K562 (cell line): ENCODE results near the gene LCA5. TPM values are rescaled to one million over a fixed set of nuclear protein-coding genes. Genes with fewer than 3 reads are reported as not detected.
A peak's percentile ranks its signal among the peaks of the same experiment; 100 is the strongest.

Source experiments
- ATAC-seq: fragments of 200-7000 bp; cut with Tn5 transposase; 3 replicates; pipeline ENCODE4 v1.9.1; 2020; ENCODE audit warnings: moderate library complexity
- BruUV-seq: library from RNA; stranded (reverse); fragments of 400-500 nt; replicated peaks from 2 replicates; lab custom pipeline; 2021; lab: Mats Ljungman, UMichigan
- CTCF ChIA-PET: fragments of 300-600 bp; formaldehyde crosslinking; extraction: SDS; loops from one replicate; lab custom pipeline; 2021; ENCODE audit warnings: low intra/inter-chr PET ratio; lab: Yijun Ruan, JAX
- POLR2A ChIA-PET: fragments of 300-600, 350-650 bp; sonication (Branson Sonifier 250); formaldehyde crosslinking; extraction: SDS; loops from one replicate; lab custom pipeline; 2021; ENCODE audit warnings: antibody characterized with exemption, inconsistent platforms; lab: Yijun Ruan, JAX
- DNase-seq, 4 experiments: peaks; one replicate each; pipeline versions ENCODE4 v3.0.0 to v3.0.0-alpha.2; 2011 to 2018; ENCODE audit warnings: low spot score in 3 of 4, mixed read lengths in 3 of 4; ENCODE audit errors: extremely low read depth in 1 of 4
- FAIRE-seq: peaks from 2 replicates; lab custom pipeline; 2011; peaks lifted over from hg19 to GRCh38; lab: Jason Lieb, UNC
- H2AFZ ChIP-seq: 2 replicates; pipeline ENCODE4 v1.6.0; 2011; ENCODE audit warnings: low read depth, low read length, control low read depth, inconsistent platforms
- H3K27ac ChIP-seq: fragments of 200-600 bp; 3 replicates; pipeline ENCODE4 v1.8.0; 2011; ENCODE audit warnings: low read depth, mild to moderate bottlenecking, control low read depth, inconsistent platforms, low read length, moderate library complexity, mixed read lengths; ENCODE audit errors: extremely low read depth
- H3K27me3 ChIP-seq, 2 experiments: fragments of 300-600 bp in 1 of 2; 2 replicates in 1 of 2; 3 replicates in 1 of 2; pipeline versions ENCODE4 v1.6.0 to v1.8.0; 2011; ENCODE audit warnings: inconsistent platforms in 2 of 2, low read length in 2 of 2, mild to moderate bottlenecking in 1 of 2, mixed read lengths in 1 of 2, moderate library complexity in 1 of 2; ENCODE audit not compliant: control insufficient read depth in 2 of 2, insufficient read depth in 2 of 2
- H3K36me3 ChIP-seq: fragments of 300-600 bp; 3 replicates; pipeline ENCODE4 v1.8.0; 2011; ENCODE audit warnings: mild to moderate bottlenecking, low read length, inconsistent platforms; ENCODE audit not compliant: control insufficient read depth, insufficient read depth
- H3K4me1 ChIP-seq, 2 experiments: fragments of 200-600 bp in 1 of 2; replicated peaks in 1 of 2; 2 replicates in 1 of 2; 3 replicates in 1 of 2; pipeline versions ENCODE4 v1.5.1 to v1.8.0; 2011; ENCODE audit warnings: inconsistent platforms in 2 of 2, low read length in 2 of 2, mild to moderate bottlenecking in 1 of 2, mixed read lengths in 1 of 2, moderate library complexity in 1 of 2; ENCODE audit not compliant: control insufficient read depth in 2 of 2, insufficient read depth in 2 of 2
- H3K4me2 ChIP-seq: 2 replicates; pipeline ENCODE4 v1.6.1; 2011; ENCODE audit warnings: low read length, control low read depth, inconsistent platforms, mixed read lengths; ENCODE audit not compliant: insufficient read depth
- H3K4me3 ChIP-seq: fragments of 200-600 bp; sonication (generic), shearing (Covaris generic); 2 replicates; pipeline ENCODE4 v1.5.1; 2016; ENCODE audit warnings: control low read depth, inconsistent platforms
- H3K79me2 ChIP-seq: fragments of 200-600 bp; 3 replicates; pipeline ENCODE4 v1.8.0; 2011; ENCODE audit warnings: low read length, inconsistent platforms; ENCODE audit not compliant: control insufficient read depth, insufficient read depth
- H3K9ac ChIP-seq, 2 experiments: 2 replicates each; pipeline versions ENCODE4 v1.6.0 to v1.6.1; 2011; ENCODE audit warnings: low read depth in 2 of 2, low read length in 2 of 2, control low read depth in 1 of 2, inconsistent platforms in 1 of 2, mild to moderate bottlenecking in 1 of 2, mixed read lengths in 1 of 2; ENCODE audit not compliant: insufficient read depth in 1 of 2
- H3K9me1 ChIP-seq: one replicate; pipeline ENCODE4 v1.6.0; 2011; ENCODE audit warnings: inconsistent platforms, mild to moderate bottlenecking, low read length, moderate library complexity; ENCODE audit not compliant: control insufficient read depth, insufficient read depth
- H3K9me3 ChIP-seq: replicated peaks from 2 replicates; pipeline ENCODE4 v1.5.1; 2011; ENCODE audit warnings: low read depth, low read length, inconsistent platforms; ENCODE audit not compliant: control insufficient read depth, insufficient read depth
- H4K20me1 ChIP-seq: replicated peaks from 2 replicates; pipeline ENCODE4 v1.6.1; 2011; ENCODE audit warnings: low read length, inconsistent platforms, mixed read lengths; ENCODE audit not compliant: control insufficient read depth, insufficient read depth
- CBFA2T2 ChIP-seq: fragments of 450-650 bp; conservative IDR thresholded peaks from 2 replicates; pipeline ENCODE4 v1.6.1; 2017; ENCODE audit warnings: mild to moderate bottlenecking
- FIP1L1 ChIP-seq: fragments of 200-400 bp; formaldehyde crosslinking; IDR thresholded peaks from 2 replicates; pipeline ENCODE4 v1.6.1; 2018; ENCODE audit warnings: mild to moderate bottlenecking, low read depth, low read length; ENCODE audit not compliant: poor library complexity, severe bottlenecking
- FOXA3 ChIP-seq, 2 experiments: fragments of 450-650 bp in 1 of 2; sonication (generic) in 1 of 2; formaldehyde crosslinking; IDR thresholded peaks in 1 of 2; conservative IDR thresholded peaks in 1 of 2; 2 replicates each; pipeline versions ENCODE4 v1.4.0 to v1.8.0; 2020 to 2022; ENCODE audit warnings: mild to moderate bottlenecking in 2 of 2, missing genetic modification reagents in 1 of 2
- MYC ChIP-seq, 2 experiments: fragments of 250-450 bp in 1 of 2; sonication (Bioruptor Pico) in 1 of 2; IDR thresholded peaks; 2 replicates each; pipeline versions ENCODE4 v1.5.1 to v1.6.1; 2012 to 2021; ENCODE audit warnings: low read depth in 2 of 2, borderline replicate concordance in 1 of 2, improper control_type of control experiment in 1 of 2, low read length in 1 of 2, mild to moderate bottlenecking in 1 of 2, moderate library complexity in 1 of 2
- PHF21A ChIP-seq: fragments of 450-650 bp; IDR thresholded peaks from 2 replicates; pipeline ENCODE4 v1.6.1; 2017; ENCODE audit warnings: low read depth, borderline replicate concordance
- PTTG1 ChIP-seq: fragments of 450-650 bp; IDR thresholded peaks from 2 replicates; pipeline ENCODE4 v1.6.1; 2016; ENCODE audit warnings: low read depth, mild to moderate bottlenecking, missing genetic modification characterization, missing compliant biosample characterization
- RAD51 ChIP-seq: fragments of 450-650 bp; IDR thresholded peaks from 2 replicates; pipeline ENCODE4 v1.7.1; 2016; ENCODE audit warnings: low read depth, mild to moderate bottlenecking, borderline replicate concordance
- RB1 ChIP-seq: fragments of 450-650 bp; IDR thresholded peaks from 2 replicates; pipeline ENCODE4 v1.6.1; 2017; ENCODE audit warnings: low read depth, mild to moderate bottlenecking
- RFX1 ChIP-seq: fragments of 450-650 bp; IDR thresholded peaks from 2 replicates; pipeline ENCODE4 v1.6.1; 2016; ENCODE audit warnings: mild to moderate bottlenecking, moderate library complexity
- SIN3A ChIP-seq, 2 experiments: fragments of 150-350 bp in 1 of 2; IDR thresholded peaks; 2 replicates each; pipeline ENCODE4 v1.6.1; 2011 to 2016; ENCODE audit warnings: borderline replicate concordance in 2 of 2, low read depth in 2 of 2, low read length in 2 of 2, mild to moderate bottlenecking in 2 of 2, moderate library complexity in 2 of 2; ENCODE audit not compliant: control insufficient read depth in 1 of 2
- ZNF311 ChIP-seq: fragments of 250-450 bp; sonication (Bioruptor Pico); IDR thresholded peaks from 2 replicates; pipeline ENCODE4 v1.4.0; 2020; ENCODE audit warnings: mild to moderate bottlenecking, moderate library complexity
- ZNF347 ChIP-seq: fragments of 450-650 bp; formaldehyde crosslinking; IDR thresholded peaks from 2 replicates; pipeline ENCODE4 v1.4.0; 2020; ENCODE audit warnings: low read depth, mild to moderate bottlenecking, moderate library complexity
- ZSCAN32 ChIP-seq: fragments of 450-650 bp; formaldehyde crosslinking; IDR thresholded peaks from 2 replicates; pipeline ENCODE4 v1.4.0; 2020; ENCODE audit warnings: mild to moderate bottlenecking, moderate library complexity
- WGBS: fragments of 100-300 bp; shearing (Covaris generic); methylation state at CpG from one replicate; pipeline ENCODE4 v1.1.6; 2016; ENCODE audit warnings: low coverage, mixed read lengths; ENCODE audit not compliant: insufficient coverage; ENCODE audit errors: missing lambda C conversion rate; 5-methylcytosine and 5-hydroxymethylcytosine counted together
- in situ Hi-C: fragments of 300-500 bp; cut with MboI; formaldehyde crosslinking; loops from 4 replicates; pipeline ENCODE4 v1.15.0; 2018; ENCODE audit warnings: inconsistent platforms, mixed read lengths
- intact Hi-C: fragments of 100-400 bp; cut with micrococcal nuclease; formaldehyde crosslinking; loops from 2 replicates; pipeline ENCODE4 v1.14.2; 2022
- polyA plus RNA-seq, 8 experiments: library from polyadenylated mRNA; depleted of rRNA in 4 of 8; stranded (reverse) in 5 of 8; unstranded in 3 of 8; fragments of >200 nt; fragmentation: Nextera tagmentation in 2 of 8; fragmentation: Illumina TruSeq in 1 of 8; extraction: Ambion mirVana in 2 of 8; extraction: Trizol in 1 of 8; gene quantifications; 2 replicates each; pipeline versions ENCODE4 v1.2.1 to v1.2.3, GENCODE V29; 2011 to 2014; ENCODE audit warnings: inconsistent platforms in 1 of 8, missing spikeins in 1 of 8
- total RNA-seq, 7 experiments: library from RNA; depleted of rRNA in 6 of 7; stranded (reverse); fragments of >200 nt in 6 of 7; fragmentation: Illumina TruSeq in 2 of 7; extraction: Trizol in 2 of 7; gene quantifications; 2 replicates each; pipeline versions ENCODE4 v1.2.1 to v1.2.3, GENCODE V29; 2011 to 2021; ENCODE audit warnings: low replicate concordance in 1 of 7
- TF ChIP-seq, protein P1 (sequence below): IDR thresholded peaks from 2 replicates; pipeline ENCODE4 v1.6.1; 2014; ENCODE audit warnings: antibody characterized with exemption
- TF ChIP-seq, protein P2 (sequence below): IDR thresholded peaks from 2 replicates; pipeline ENCODE4 v1.6.1; 2012; ENCODE audit warnings: low read depth, low read length, improper control_type of control experiment, borderline replicate concordance
- TF ChIP-seq, protein P3 (sequence below): sonication (generic); formaldehyde crosslinking; IDR thresholded peaks from 2 replicates; pipeline ENCODE4 v1.8.0; 2022; ENCODE audit warnings: missing genetic modification reagents, mild to moderate bottlenecking, borderline replicate concordance

The LCA5 gene
- total and polyA plus RNA-seq, 9 of the 15 experiments (the other 6 are each of a cell fraction or from before 2014, with no cell fraction given): 1.0 to 3.4 (median 1.8) TPM

DNA sequence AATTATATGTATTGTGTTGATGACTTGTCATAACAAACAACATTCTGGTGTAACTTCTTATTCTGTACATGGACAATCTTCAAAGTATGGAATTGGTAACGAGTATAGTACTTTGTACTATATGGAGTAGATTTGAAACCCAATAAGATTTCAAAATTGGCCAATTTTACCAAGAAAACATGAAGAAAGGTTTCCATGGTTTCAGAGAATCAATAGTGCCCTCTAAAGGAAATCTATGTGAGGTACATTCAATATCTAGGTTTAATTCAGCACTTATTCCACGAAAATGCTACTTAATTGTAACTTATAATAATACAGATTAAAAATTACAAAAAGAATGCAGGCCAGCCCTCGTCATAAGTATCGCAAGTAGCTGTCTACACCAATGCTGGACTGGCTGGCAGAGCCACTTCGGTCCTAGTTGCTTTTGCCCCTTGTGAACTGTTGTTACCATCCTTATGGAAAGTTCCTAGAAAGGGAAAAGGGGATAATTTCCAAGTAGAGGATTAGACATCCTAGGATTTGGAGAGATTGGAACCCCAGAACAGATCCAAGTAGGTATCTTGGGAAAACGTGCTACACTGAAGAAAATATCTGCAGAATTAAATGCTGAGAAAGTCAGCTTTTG is 70.9 kb downstream of the LCA5 start:
- peak in 1 of 4 experiments; percentile 24 for DNase-seq
- H3K27ac ChIP-seq: no peak overlapping the region
- no peaks in the 10 kb centered on the region for H3K9me3 ChIP-seq
- H3K27me3 ChIP-seq: no peaks in the 10 kb centered on the region
- ChIA-PET POLR2A (interaction anchor here (0.6 to 2.0 kb wide), 4 partner anchors 10 to 520 kb away, joined by 4 to 6 read pairs (median 4); no protein-coding TSS in a partner anchor), CTCF (interaction anchor here (1.0 kb wide), 1 partner anchor 62 kb away, joined by 5 read pairs; no protein-coding TSS in a partner anchor)
- H4K20me1 ChIP-seq: no peaks in the 10 kb centered on the region
- H3K36me3 ChIP-seq: no peaks in the 10 kb centered on the region
- intact Hi-C loops (loop anchor here (2.0 to 10.0 kb wide), 6 partner anchors 59 to 522 kb away; partner anchors contain the start of gene PHIP), in situ Hi-C loops (no loop called here)
- H3K9ac ChIP-seq: no peak overlapping the region
- BruUV-seq: no TSS peak
- peaks cover 0 to 16% of the 10 kb centered on the region in 2 experiments; a peak in 2 of 5 replicates for H3K4me1 ChIP-seq
- WGBS: 9% methylated on average over 6 of the region's 6 CpGs
- H3K9me1 ChIP-seq: no peaks in the 10 kb centered on the region
- no peak for ATAC-seq
- 0 out of 2 replicates have a peak overlapping the region, but pooled peaks have one; percentile 28 for H2AFZ ChIP-seq
- FAIRE-seq: no peak
- no peaks in the 10 kb centered on the region for H3K79me2 ChIP-seq
- no peak overlapping the region for H3K4me2 ChIP-seq
- H3K4me3 ChIP-seq: no peak overlapping the region
- TF ChIP-seq, protein P1, sequence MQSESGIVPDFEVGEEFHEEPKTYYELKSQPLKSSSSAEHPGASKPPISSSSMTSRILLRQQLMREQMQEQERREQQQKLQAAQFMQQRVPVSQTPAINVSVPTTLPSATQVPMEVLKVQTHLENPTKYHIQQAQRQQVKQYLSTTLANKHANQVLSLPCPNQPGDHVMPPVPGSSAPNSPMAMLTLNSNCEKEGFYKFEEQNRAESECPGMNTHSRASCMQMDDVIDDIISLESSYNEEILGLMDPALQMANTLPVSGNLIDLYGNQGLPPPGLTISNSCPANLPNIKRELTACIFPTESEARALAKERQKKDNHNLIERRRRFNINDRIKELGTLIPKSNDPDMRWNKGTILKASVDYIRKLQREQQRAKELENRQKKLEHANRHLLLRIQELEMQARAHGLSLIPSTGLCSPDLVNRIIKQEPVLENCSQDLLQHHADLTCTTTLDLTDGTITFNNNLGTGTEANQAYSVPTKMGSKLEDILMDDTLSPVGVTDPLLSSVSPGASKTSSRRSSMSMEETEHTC: no peak
- no peak for TF ChIP-seq FOXA3 (CRISPR knock-in tag; conservative IDR thresholded peaks at IDR 0.05 in 1 of 2, IDR thresholded peaks at IDR 0.05 in 1 of 2)
- no peak for TF ChIP-seq RB1
- TF ChIP-seq CBFA2T2: no peak
- TF ChIP-seq MYC (IDR thresholded peaks at IDR 0.05; ENCODE audit: low read depth, low read length): no peak
- TF ChIP-seq MYC (CRISPR knock-in tag; IDR thresholded peaks at IDR 0.05; ENCODE audit: borderline replicate concordance, low read depth): no peak
- TF ChIP-seq PHF21A: no peak
- TF ChIP-seq ZNF311: no peak
- TF ChIP-seq ZNF347: no peak
- TF ChIP-seq PTTG1 (tag): no peak
- TF ChIP-seq, protein P2, sequence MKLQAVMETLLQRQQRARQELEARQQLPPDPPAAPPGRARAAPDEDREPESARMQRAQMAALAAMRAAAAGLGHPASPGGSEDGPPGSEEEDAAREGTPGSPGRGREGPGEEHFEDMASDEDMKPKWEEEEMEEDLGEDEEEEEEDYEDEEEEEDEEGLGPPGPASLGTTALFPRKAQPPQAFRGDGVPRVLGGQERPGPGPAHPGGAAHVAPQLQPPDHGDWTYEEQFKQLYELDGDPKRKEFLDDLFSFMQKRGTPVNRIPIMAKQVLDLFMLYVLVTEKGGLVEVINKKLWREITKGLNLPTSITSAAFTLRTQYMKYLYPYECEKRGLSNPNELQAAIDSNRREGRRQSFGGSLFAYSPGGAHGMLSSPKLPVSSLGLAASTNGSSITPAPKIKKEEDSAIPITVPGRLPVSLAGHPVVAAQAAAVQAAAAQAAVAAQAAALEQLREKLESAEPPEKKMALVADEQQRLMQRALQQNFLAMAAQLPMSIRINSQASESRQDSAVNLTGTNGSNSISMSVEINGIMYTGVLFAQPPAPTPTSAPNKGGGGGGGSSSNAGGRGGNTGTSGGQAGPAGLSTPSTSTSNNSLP: 0 out of 2 replicates have a peak, but pooled peaks have one; percentile 26
- no peak for TF ChIP-seq ZSCAN32 (CRISPR knock-in tag)
- TF ChIP-seq RAD51: no peak
- TF ChIP-seq SIN3A (IDR thresholded peaks at IDR 0.05; ENCODE audit: borderline replicate concordance in 2 of 2, control insufficient read depth in 1 of 2, low read depth in 2 of 2, low read length in 2 of 2): no peak
- no peak for TF ChIP-seq FIP1L1
- TF ChIP-seq, protein P3, sequence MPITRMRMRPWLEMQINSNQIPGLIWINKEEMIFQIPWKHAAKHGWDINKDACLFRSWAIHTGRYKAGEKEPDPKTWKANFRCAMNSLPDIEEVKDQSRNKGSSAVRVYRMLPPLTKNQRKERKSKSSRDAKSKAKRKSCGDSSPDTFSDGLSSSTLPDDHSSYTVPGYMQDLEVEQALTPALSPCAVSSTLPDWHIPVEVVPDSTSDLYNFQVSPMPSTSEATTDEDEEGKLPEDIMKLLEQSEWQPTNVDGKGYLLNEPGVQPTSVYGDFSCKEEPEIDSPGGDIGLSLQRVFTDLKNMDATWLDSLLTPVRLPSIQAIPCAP (CRISPR knock-in tag): no peak
- peak; percentile 54 for TF ChIP-seq RFX1
